SU-DHL-6 (cell line): ENCODE measurements around the gene EPHB1.

ENCODE experiments used
- H2AFZ ChIP-seq: fragments of 200-600 bp; sonication (generic); 2 replicates; pipeline ENCODE4 v1.6.1; 2014; ENCODE audit warnings: low read depth, mild to moderate bottlenecking, moderate library complexity, mixed read lengths, antibody characterized with exemption, low read length; ENCODE audit not compliant: severe bottlenecking
- H3F3A ChIP-seq: fragments of 200-600 bp; shearing (Covaris generic); 2 replicates; pipeline ENCODE4 v1.6.0; 2016; ENCODE audit warnings: antibody characterized with exemption, mild to moderate bottlenecking; ENCODE audit not compliant: insufficient read depth
- H3K27ac ChIP-seq: fragments of 200-600 bp; sonication (generic); 2 replicates; pipeline ENCODE4 v1.5.1; 2016; ENCODE audit warnings: low read depth, mild to moderate bottlenecking, low read length, moderate library complexity, mixed read lengths
- H3K27me3 ChIP-seq: fragments of 200-600 bp; sonication (generic), shearing (Covaris generic); 2 replicates; pipeline ENCODE4 v1.6.0; 2014; ENCODE audit warnings: mild to moderate bottlenecking, low read length
- H3K36me3 ChIP-seq: fragments of 200-600 bp; sonication (generic); 2 replicates; pipeline ENCODE4 v1.6.1; 2014; ENCODE audit warnings: mild to moderate bottlenecking, low read length, mixed read lengths
- H3K4me2 ChIP-seq: fragments of 300-600, 200-600 bp; shearing (Covaris generic), sonication (generic); 2 replicates; pipeline ENCODE4 v1.6.0; 2014; ENCODE audit warnings: low read length, low read depth, mild to moderate bottlenecking; ENCODE audit not compliant: poor library complexity, severe bottlenecking
- H3K4me3 ChIP-seq: fragments of 200-600 bp; sonication (generic); 2 replicates; pipeline ENCODE4 v1.5.1; 2014; ENCODE audit warnings: antibody characterized with exemption, low read length, mild to moderate bottlenecking, mixed read lengths; ENCODE audit not compliant: insufficient read depth, poor library complexity, severe bottlenecking
- H3K79me2 ChIP-seq: fragments of 200-600 bp; sonication (generic); 2 replicates; pipeline ENCODE4 v1.6.1; 2014; ENCODE audit warnings: mild to moderate bottlenecking, low read length, moderate library complexity; ENCODE audit not compliant: insufficient read depth
- H3K9ac ChIP-seq: fragments of 200-600 bp; sonication (generic); 2 replicates; pipeline ENCODE4 v1.7.0; 2014; ENCODE audit warnings: mild to moderate bottlenecking, low read length
- H3K9me2 ChIP-seq: fragments of 200-600 bp; sonication (generic); replicated peaks from 2 replicates; pipeline ENCODE4 v1.6.1; 2014; ENCODE audit warnings: low read length; ENCODE audit not compliant: insufficient read depth
- H3K9me3 ChIP-seq: fragments of 200-600 bp; sonication (generic); 2 replicates; pipeline ENCODE4 v1.6.1; 2014; ENCODE audit warnings: low read length, mixed read lengths; ENCODE audit not compliant: insufficient read depth
- H4K20me1 ChIP-seq: fragments of 200-600 bp; sonication (generic); 2 replicates; pipeline ENCODE4 v1.6.1; 2014; ENCODE audit warnings: low read depth, mild to moderate bottlenecking, antibody characterized with exemption, low read length, moderate library complexity, mixed read lengths
- CTCF ChIP-seq: fragments of 200-600 bp; sonication (generic); IDR thresholded peaks from one replicate; pipeline ENCODE4 v1.5.1; 2017; ENCODE audit warnings: antibody characterized with exemption, mild to moderate bottlenecking, low read length, moderate library complexity; ENCODE audit not compliant: insufficient read depth, poor library complexity, severe bottlenecking
- EZH2phosphoT487 ChIP-seq: fragments of 200-600 bp; sonication (generic), shearing (Covaris generic); conservative IDR thresholded peaks from 2 replicates; pipeline ENCODE4 v1.6.1; 2018; ENCODE audit warnings: mild to moderate bottlenecking, antibody characterized with exemption, low read length, moderate library complexity, mixed read lengths

Gene EPHB1

GRCh38 chr3:135071483-135071882, 276.4 kb downstream of the EPHB1 start:
- Histone ChIP-seq H3K9me3 (no peaks in the 10 kb centered on the region), H4K20me1 (no peaks in the 10 kb centered on the region), H3K4me3 (no peak overlapping the region), H3K9ac (no peak overlapping the region), H3K4me2 (no peak overlapping the region), H3K9me2 (no peaks in the 10 kb centered on the region), H2AFZ (no peak overlapping the region), H3K27ac (no peak overlapping the region), H3K27me3 (no peaks in the 10 kb centered on the region), H3K36me3 (no peaks in the 10 kb centered on the region), H3F3A (no peaks in the 10 kb centered on the region), H3K79me2 (no peaks in the 10 kb centered on the region)
- TF ChIP-seq EZH2phosphoT487, result no peak

- Histone ChIP-seq H3K9ac (no peak overlapping the region), H3K36me3 (no peaks in the 10 kb centered on the region), H3K9me3 (no peaks in the 10 kb centered on the region), H3K9me2 (no peaks in the 10 kb centered on the region), H3K4me3 (no peak overlapping the region), H3K27ac (no peak overlapping the region), H3K27me3 (no peaks in the 10 kb centered on the region), H3K4me2 (no peak overlapping the region), H2AFZ (no peak overlapping the region), H3K79me2 (no peaks in the 10 kb centered on the region), H3F3A (no peaks in the 10 kb centered on the region), H4K20me1 (no peaks in the 10 kb centered on the region)
- no peak for TF ChIP-seq EZH2phosphoT487
- no peak for TF ChIP-seq CTCF
Measured at GRCh38 chr3:135072431-135072830, 277.4 kb downstream of the EPHB1 start.

GRCh38 chr3:135075157-135075556, 280.1 kb downstream of the EPHB1 start:
- no peaks in the 10 kb centered on the region for H4K20me1 ChIP-seq

GRCh38 chr3:135076341-135076740, 281.3 kb downstream of the EPHB1 start:
- Histone ChIP-seq H4K20me1 (no peaks in the 10 kb centered on the region), H3K9me3 (no peaks in the 10 kb centered on the region)

More at GRCh38 chr3:135075157-135075556, 280.1 kb downstream of the EPHB1 start:
- TF ChIP-seq EZH2phosphoT487, result no peak
- TF ChIP-seq CTCF, result no peak
- H3F3A ChIP-seq, result no peaks in the 10 kb centered on the region
- no peaks in the 10 kb centered on the region for H3K79me2 ChIP-seq
- no peak overlapping the region for H3K27ac ChIP-seq
- no peak overlapping the region for H3K4me2 ChIP-seq
- H3K9me2 ChIP-seq, result no peaks in the 10 kb centered on the region
- H3K27me3 ChIP-seq, result no peaks in the 10 kb centered on the region
- H3K4me3 ChIP-seq, result no peak overlapping the region
- H3K36me3 ChIP-seq, result no peaks in the 10 kb centered on the region
- no peak overlapping the region for H2AFZ ChIP-seq
- H3K9ac ChIP-seq, result no peak overlapping the region
- no peaks in the 10 kb centered on the region for H3K9me3 ChIP-seq

More at GRCh38 chr3:135076341-135076740, 281.3 kb downstream of the EPHB1 start:
- H3K79me2 ChIP-seq, result no peaks in the 10 kb centered on the region
- H3K27me3 ChIP-seq, result no peaks in the 10 kb centered on the region
- TF ChIP-seq EZH2phosphoT487 (no peak), CTCF (no peak)
- no peak overlapping the region for H3K27ac ChIP-seq
- no peak overlapping the region for H3K9ac ChIP-seq
- H2AFZ ChIP-seq, result no peak overlapping the region
- no peaks in the 10 kb centered on the region for H3K36me3 ChIP-seq
- no peaks in the 10 kb centered on the region for H3F3A ChIP-seq
- H3K4me3 ChIP-seq, result no peak overlapping the region
- no peaks in the 10 kb centered on the region for H3K9me2 ChIP-seq
- H3K4me2 ChIP-seq, result no peak overlapping the region
